Activated CD4-positive, CD25-positive, alpha-beta regulatory T cell treated with anti-CD3 and anti-CD28 coated beads, Interleukin-2, amount 50 U/mL, for 72 hours (primary cell): ENCODE measurements around the gene NPAT.
A peak's percentile ranks its signal among the peaks of the same experiment; 100 is the strongest.
"Not testable (repeated sequence)": the region's sequence is repeated elsewhere in the genome, so short reads cannot be mapped to it uniquely, and the experiment has no call there.

Experiments used
- DNase-seq: peaks from one replicate; pipeline ENCODE4 v3.0.0; 2021

The NPAT gene

GRCh38 chr11:108218912-108219783 lies 3.3 kb downstream of the NPAT start:
- no peak for DNase-seq

GRCh38 chr11:108218455-108218854 lies 4.0 kb downstream of the NPAT start:
- DNase-seq = no peak

GRCh38 chr11:108216988-108217387 lies 5.5 kb downstream of the NPAT start:
- no peak for DNase-seq

DNA sequence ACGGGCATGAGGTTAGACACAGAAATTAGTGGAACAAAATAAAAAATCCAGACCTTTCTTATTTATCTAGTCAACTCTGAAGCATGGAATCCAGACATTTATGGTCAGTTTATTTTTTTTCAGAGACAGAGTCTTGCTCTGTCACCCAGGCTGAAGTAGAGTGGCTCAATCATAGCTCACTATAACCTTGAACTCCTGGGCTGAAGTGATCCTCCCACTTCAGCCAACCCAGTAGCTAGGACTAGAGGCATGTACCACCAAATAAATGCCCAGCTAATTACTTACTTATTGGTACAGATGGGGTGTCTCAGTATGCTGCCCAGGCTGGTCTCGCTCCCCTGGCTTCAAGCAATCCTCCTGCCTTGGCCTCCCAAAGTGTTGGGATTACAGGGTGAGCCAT lies 8.7 kb downstream of the NPAT start:
- DNase-seq = no peak

DNA sequence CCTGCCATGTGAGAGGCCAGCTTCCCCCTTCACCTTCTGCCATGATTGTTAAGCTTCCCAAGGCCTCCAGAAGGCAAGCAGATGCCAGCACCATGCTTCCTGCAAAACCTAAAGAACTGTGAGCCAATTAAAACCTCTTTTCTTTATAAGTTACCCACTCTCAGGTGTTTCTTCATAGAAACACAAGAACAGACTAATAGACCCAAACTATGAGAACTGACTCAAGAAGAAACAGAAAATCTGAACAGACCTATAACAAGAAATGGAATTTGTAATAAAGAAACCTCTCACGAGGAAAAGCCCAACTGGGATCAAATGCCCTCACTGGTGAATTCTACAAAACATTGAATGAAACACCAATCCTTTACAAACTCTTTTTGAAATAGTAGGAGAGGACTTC lies 12.0 kb downstream of the NPAT start:
- no peak for DNase-seq

GRCh38 chr11:108207683-108208060 lies 14.8 kb downstream of the NPAT start:
- no peak for DNase-seq

DNA sequence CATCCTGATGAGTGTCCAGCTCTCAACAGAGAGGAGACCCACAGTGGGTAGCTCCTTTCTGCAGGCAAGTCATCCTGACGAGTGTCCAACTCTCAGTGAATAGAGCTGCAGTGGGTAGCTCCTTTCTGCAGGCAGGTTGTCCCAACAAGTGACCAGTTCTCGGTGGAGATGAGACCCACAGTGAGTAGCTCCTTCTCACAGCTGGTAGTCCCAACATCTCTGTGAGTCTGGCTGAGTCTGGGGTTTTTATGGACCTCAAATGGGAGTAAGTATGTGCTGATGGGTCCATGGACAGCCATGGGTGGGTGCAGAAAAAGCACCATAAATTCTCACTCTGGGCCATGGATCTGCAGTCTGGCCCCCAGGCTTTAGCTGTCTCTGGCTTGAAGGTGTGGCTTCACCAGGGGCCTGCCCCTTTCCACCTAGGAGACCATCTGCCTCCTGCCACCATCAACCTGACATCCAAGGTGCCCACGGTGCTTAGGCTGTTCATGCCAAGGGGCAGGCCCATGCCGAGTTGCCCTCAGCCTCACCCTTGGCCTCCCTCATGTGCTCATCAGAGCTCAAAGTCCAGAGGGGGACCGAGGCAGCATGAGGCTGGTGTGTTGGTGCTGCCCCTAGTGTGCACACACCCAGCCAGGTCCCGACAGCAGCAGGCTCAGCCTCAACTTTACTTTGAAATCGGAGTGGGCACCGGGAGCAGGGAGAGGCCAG lies 15.3 kb downstream of the NPAT start:
- no peak for DNase-seq

GRCh38 chr11:108206171-108206570 lies 16.3 kb downstream of the NPAT start:
- no peak for DNase-seq

GRCh38 chr11:108204929-108205499 lies 17.4 kb downstream of the NPAT start:
- no peak for DNase-seq

DNA sequence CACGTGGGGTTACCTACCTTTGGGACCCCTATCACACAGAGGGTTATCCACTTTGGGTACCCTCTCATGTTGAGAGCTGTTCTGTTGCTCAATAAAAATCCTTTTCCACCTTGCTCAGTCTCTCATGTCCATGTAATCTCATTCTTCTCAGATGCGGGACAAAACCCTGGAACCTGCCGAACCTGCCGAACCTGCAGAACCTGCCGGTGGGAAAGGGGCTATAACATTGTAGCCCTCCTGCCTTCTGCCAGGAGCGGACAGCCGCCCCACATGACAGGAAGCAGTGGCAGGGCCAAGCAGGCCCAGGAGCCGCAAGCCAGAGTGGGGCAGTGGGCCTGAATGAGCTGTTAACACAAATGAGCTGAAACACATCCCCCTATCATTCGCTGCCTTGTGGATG lies 18.1 kb downstream of the NPAT start:
- no peak for DNase-seq

DNA sequence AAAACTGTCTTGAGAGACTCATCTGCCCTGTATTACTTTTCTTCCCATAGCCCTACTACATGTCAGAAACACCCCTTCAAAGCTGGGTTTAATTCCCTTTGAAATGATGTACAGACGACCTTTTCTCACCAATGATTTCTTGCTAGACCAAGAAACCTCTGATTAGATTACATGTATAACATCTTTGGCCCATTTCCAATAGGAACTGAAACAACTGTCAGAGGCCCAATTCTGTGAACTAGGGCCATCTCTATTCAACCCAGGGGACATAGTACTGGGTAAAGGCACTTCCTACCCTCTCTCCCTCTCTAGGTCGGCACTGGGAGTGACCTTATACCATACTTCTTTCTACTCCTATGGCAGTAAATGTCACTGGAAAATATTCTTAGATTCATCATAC lies 19.4 kb downstream of the NPAT start:
- DNase-seq = no peak

- peak; percentile 59 for DNase-seq
Observed at GRCh38 chr11:108199446-108200321, 22.8 kb downstream of the NPAT start.

DNA sequence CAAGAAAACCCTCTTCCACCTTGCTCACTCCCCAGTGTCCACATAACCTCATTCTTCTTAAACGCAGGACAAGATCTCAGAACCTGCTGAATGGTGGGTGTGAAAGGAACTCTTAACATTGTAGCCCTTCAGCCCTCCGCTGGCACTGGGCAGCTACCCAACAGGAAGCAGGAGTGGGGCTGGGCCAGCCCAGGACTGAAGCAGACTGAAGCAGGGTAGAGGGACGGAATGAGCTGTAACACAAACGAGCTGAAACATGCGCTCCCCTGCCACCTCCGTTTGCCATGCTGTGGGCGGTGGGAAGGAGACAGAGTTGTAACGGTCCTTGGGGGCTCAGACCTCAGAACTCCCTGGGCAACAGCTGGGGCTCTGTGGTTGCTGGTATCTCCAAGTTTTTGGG lies 23.6 kb downstream of the NPAT start:
- DNase-seq = no peak

- no peak for DNase-seq
Observed at GRCh38 chr11:108197351-108197750, 25.1 kb downstream of the NPAT start.

DNA sequence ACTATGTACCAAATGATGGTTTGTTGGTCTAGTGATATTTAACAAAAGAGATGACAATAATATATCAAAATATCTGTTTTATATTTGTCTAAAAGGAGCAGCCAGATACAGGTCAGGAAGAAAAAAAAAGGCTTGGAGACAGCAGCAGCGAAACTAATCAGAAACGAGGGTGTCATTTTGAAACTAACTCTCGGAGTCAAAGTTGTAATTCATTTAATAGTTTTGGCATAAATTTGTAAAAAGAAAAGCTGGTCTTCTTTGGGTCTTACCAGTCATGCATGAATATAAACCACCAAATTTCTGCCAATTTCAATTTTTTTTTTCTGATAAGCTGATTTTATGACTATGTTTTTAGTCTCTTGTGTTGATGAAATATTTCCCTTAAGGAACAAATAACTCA lies 25.5 kb downstream of the NPAT start:
- DNase-seq = no peak

DNA sequence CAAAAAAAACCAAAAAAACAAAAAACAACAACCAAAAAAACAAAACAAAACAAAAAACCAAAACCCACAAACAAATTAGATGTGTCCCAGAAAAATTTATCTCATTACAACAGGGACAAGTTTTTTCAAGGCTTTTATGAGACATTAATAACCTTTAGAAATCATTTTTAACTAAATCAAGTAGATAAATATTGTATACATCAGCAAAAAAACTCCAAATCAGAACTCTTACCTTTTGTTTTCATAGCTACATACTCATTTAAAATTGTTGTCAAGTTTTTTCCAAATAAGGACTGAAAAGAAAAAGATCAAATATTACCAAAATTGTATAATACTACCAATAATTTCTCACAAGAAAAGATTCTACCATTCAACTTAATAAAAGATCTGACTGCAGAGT lies 28.7 kb downstream of the NPAT start:
- DNase-seq = no peak

- DNase-seq = no peak
Observed at GRCh38 chr11:108177570-108177969, 44.9 kb downstream of the NPAT start.

- no peak for DNase-seq
Observed at GRCh38 chr11:108170184-108170583, 52.3 kb downstream of the NPAT start.

GRCh38 chr11:108167624-108168023 lies 54.8 kb downstream of the NPAT start:
- no peak for DNase-seq

GRCh38 chr11:108162878-108163277 lies 59.6 kb downstream of the NPAT start:
- not testable (repeated sequence) for DNase-seq

- no peak for DNase-seq
Observed at GRCh38 chr11:108160970-108161566, 61.4 kb downstream of the NPAT start.

DNA sequence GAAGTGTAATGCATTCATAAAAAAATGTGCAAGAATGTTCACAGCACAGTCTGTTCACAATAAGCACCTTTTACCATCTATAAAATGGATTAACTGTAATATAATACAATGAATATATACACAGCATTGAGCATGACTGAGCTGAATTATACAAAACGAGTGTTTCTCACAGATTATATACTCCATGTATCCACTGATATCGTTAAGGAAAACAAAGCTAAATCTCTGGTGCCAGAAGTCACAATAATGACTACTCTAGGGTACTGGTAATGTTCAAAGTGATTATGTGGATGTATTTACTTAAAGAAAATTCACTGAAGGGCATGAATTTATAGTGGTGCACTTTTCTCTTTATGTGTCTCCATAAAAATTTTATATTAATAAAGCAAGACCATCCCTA lies 67.8 kb downstream of the NPAT start:
- no peak for DNase-seq

GRCh38 chr11:108148556-108148955 lies 73.9 kb downstream of the NPAT start:
- no peak for DNase-seq
